H9 (cell line): ENCODE data around the gene SUN1. TPM values are rescaled to one million over a fixed set of nuclear protein-coding genes. Genes with fewer than 3 reads are reported as not detected.

Experiments used
- DNase-seq: peaks from one replicate; pipeline ENCODE4 v3.0.0-alpha.2; 2017
- H2AFZ ChIP-seq: one replicate; pipeline ENCODE4 v1.6.1; 2013; ENCODE audit warnings: mild to moderate bottlenecking, low read length, control low read depth, moderate library complexity
- H2AK5ac ChIP-seq: 2 replicates; pipeline ENCODE4 v1.6.1; 2013; ENCODE audit warnings: low read length, control low read depth, mixed read lengths; ENCODE audit not compliant: insufficient read length
- H2BK120ac ChIP-seq: one replicate; pipeline ENCODE4 v1.6.1; 2013; ENCODE audit warnings: low read depth, mild to moderate bottlenecking, low read length, control low read depth, inconsistent platforms; ENCODE audit not compliant: poor library complexity, severe bottlenecking
- H2BK12ac ChIP-seq: 2 replicates; pipeline ENCODE4 v1.6.1; 2013; ENCODE audit warnings: low read length, control low read depth, mixed read lengths, low read depth; ENCODE audit not compliant: insufficient read length
- H2BK15ac ChIP-seq: 2 replicates; pipeline ENCODE4 v1.6.1; 2013; ENCODE audit warnings: low read depth, low read length, control low read depth
- H2BK20ac ChIP-seq: one replicate; pipeline ENCODE4 v1.6.1; 2013; ENCODE audit warnings: low read depth, mild to moderate bottlenecking, low read length, control low read depth, inconsistent platforms; ENCODE audit not compliant: poor library complexity, severe bottlenecking
- H2BK5ac ChIP-seq: 2 replicates; pipeline ENCODE4 v1.6.1; 2013; ENCODE audit warnings: low read length, control low read depth, mixed read lengths; ENCODE audit not compliant: insufficient read length
- H3K14ac ChIP-seq: 2 replicates; pipeline ENCODE4 v1.6.1; 2013; ENCODE audit warnings: low read length, control low read depth; ENCODE audit not compliant: insufficient read depth
- H3K18ac ChIP-seq: 2 replicates; pipeline ENCODE4 v1.6.1; 2013; ENCODE audit warnings: low read depth, mild to moderate bottlenecking, mixed read lengths, low read length, control low read depth; ENCODE audit not compliant: insufficient read length
- H3K23ac ChIP-seq: 2 replicates; pipeline ENCODE4 v1.6.1; 2013; ENCODE audit warnings: low read length, control low read depth, mixed read lengths, low read depth; ENCODE audit not compliant: insufficient read length
- H3K23me2 ChIP-seq: 2 replicates; pipeline ENCODE4 v1.6.1; 2013; ENCODE audit warnings: low read depth, mild to moderate bottlenecking, mixed read lengths, low read length, control low read depth; ENCODE audit not compliant: insufficient read length, poor library complexity, severe bottlenecking
- H3K27ac ChIP-seq: 2 replicates; pipeline ENCODE4 v1.5.1; 2013; ENCODE audit warnings: low read length, control low read depth, mixed read lengths, low read depth; ENCODE audit not compliant: insufficient read length
- H3K27me3 ChIP-seq: 2 replicates; pipeline ENCODE4 v1.6.1; 2013; ENCODE audit warnings: low read length, control low read depth, inconsistent platforms; ENCODE audit not compliant: insufficient read depth
- H3K4ac ChIP-seq: 2 replicates; pipeline ENCODE4 v1.6.1; 2013; ENCODE audit warnings: low read depth, mild to moderate bottlenecking, control low read depth, inconsistent platforms, low read length, moderate library complexity
- H3K4me1 ChIP-seq: 2 replicates; pipeline ENCODE4 v1.6.1; 2013; ENCODE audit warnings: low read length, control low read depth, inconsistent platforms; ENCODE audit not compliant: insufficient read depth
- H3K4me2 ChIP-seq: 2 replicates; pipeline ENCODE4 v1.6.1; 2013; ENCODE audit warnings: low read length, control low read depth, mixed read lengths; ENCODE audit not compliant: insufficient read length, insufficient read depth
- H3K56ac ChIP-seq: 2 replicates; pipeline ENCODE4 v1.6.1; 2013; ENCODE audit warnings: low read depth, mild to moderate bottlenecking, mixed read lengths, low read length, control low read depth; ENCODE audit not compliant: insufficient read length
- H3K79me1 ChIP-seq: 2 replicates; pipeline ENCODE4 v1.6.1; 2013; ENCODE audit warnings: low read depth, mild to moderate bottlenecking, moderate library complexity, low read length, control low read depth, inconsistent platforms; ENCODE audit not compliant: insufficient read depth, poor library complexity, severe bottlenecking
- H3K79me2 ChIP-seq: 2 replicates; pipeline ENCODE4 v1.6.1; 2013; ENCODE audit warnings: low read length, control low read depth, inconsistent platforms; ENCODE audit not compliant: insufficient read depth
- H3K9ac ChIP-seq: 2 replicates; pipeline ENCODE4 v1.6.1; 2013; ENCODE audit warnings: low read length, control low read depth, mixed read lengths; ENCODE audit not compliant: insufficient read length; ENCODE audit errors: extremely low read depth
- H3K9me3 ChIP-seq: one replicate; pipeline ENCODE4 v1.6.1; 2013; ENCODE audit warnings: low read depth, low read length, inconsistent platforms; ENCODE audit not compliant: control insufficient read depth
- H3T11ph ChIP-seq: one replicate; pipeline ENCODE4 v1.6.1; 2013; ENCODE audit warnings: mild to moderate bottlenecking, low read length, control low read depth, inconsistent platforms
- H4K20me1 ChIP-seq: one replicate; pipeline ENCODE4 v1.6.1; 2013; ENCODE audit not compliant: control insufficient read depth, insufficient read length, insufficient read depth
- H4K5ac ChIP-seq: 2 replicates; pipeline ENCODE4 v1.6.1; 2013; ENCODE audit warnings: low read depth, mild to moderate bottlenecking, mixed read lengths, low read length, control low read depth; ENCODE audit not compliant: insufficient read length
- H4K8ac ChIP-seq: replicated peaks from 2 replicates; pipeline ENCODE4 v1.6.1; 2013; ENCODE audit warnings: low read length, control low read depth, mixed read lengths, low read depth; ENCODE audit not compliant: insufficient read length
- H4K91ac ChIP-seq: 2 replicates; pipeline ENCODE4 v1.6.1; 2013; ENCODE audit warnings: low read depth, mild to moderate bottlenecking, moderate library complexity, mixed read lengths, low read length, control low read depth; ENCODE audit not compliant: insufficient read length
- H3K27ac Mint-ChIP-seq, 3 experiments: 2 replicates in 2 of 3; 3 replicates in 1 of 3; pipeline ENCODE4 v1.8.0; 2020 to 2021; ENCODE audit warnings: mixed read lengths in 3 of 3, mild to moderate bottlenecking in 1 of 3, moderate library complexity in 1 of 3
- H3K27me3 Mint-ChIP-seq: 2 replicates; pipeline ENCODE4 v1.8.0; 2021; ENCODE audit warnings: low read depth, mild to moderate bottlenecking, moderate library complexity, mixed read lengths
- H3K36me3 Mint-ChIP-seq, 3 experiments: 2 replicates in 2 of 3; 3 replicates in 1 of 3; pipeline ENCODE4 v1.8.0; 2020 to 2021; ENCODE audit warnings: low read depth in 3 of 3, mixed read lengths in 3 of 3; ENCODE audit not compliant: insufficient read depth in 1 of 3
- H3K4me1 Mint-ChIP-seq, 2 experiments: 2 replicates each; pipeline ENCODE4 v1.8.0; 2020; ENCODE audit warnings: mixed read lengths in 2 of 2
- H3K4me3 Mint-ChIP-seq, 2 experiments: 2 replicates in 1 of 2; 3 replicates in 1 of 2; pipeline ENCODE4 v1.8.0; 2020 to 2021; ENCODE audit warnings: mild to moderate bottlenecking in 2 of 2, mixed read lengths in 2 of 2, moderate library complexity in 1 of 2
- H3K9me3 Mint-ChIP-seq, 2 experiments: 2 replicates in 1 of 2; 3 replicates in 1 of 2; pipeline ENCODE4 v1.8.0; 2020; ENCODE audit warnings: mild to moderate bottlenecking in 2 of 2, mixed read lengths in 2 of 2, moderate library complexity in 1 of 2
- WGBS: extraction: QIAGEN DNeasy Blood & Tissue Kit; methylation state at CpG from one replicate; pipeline ENCODE4 v1.1.7; 2013; ENCODE audit warnings: missing lambda C conversion rate, low lambda C conversion rate, mixed read lengths; ENCODE audit not compliant: insufficient read length; ENCODE audit errors: extremely low coverage; 5-methylcytosine and 5-hydroxymethylcytosine counted together
- total RNA-seq: library from RNA; stranded (reverse); gene quantifications from 2 replicates; pipeline ENCODE4 v1.2.1, GENCODE V29; 2021
- TF ChIP-seq, protein P1 (sequence below): fragments of 200-600 bp; sonication (generic); conservative IDR thresholded peaks from 3 replicates; pipeline ENCODE4 v1.8.0; 2021; ENCODE audit warnings: antibody characterized with exemption, mild to moderate bottlenecking

SUN1 gene
- total RNA-seq, 1 experiment from 2014 or later, result 118 TPM

DNA sequence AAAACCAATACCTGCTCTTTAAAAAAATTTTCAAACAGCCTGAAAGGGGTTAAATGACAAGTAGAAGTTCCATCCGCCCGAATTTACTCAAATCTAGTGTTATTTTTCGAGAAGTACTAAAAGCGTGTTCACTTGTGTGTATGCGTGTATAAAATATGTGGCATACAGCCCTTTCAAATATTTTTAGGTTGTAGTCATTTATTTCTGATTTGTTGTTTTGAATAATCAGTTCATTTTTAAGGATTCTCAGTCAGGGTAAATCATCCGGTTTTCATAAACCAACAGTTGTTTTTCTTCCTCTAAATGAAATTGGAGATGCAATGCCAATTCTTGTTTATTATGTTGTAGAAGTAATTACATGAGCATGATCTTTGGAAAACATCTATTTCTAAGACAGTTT lies 6.9 kb upstream of the SUN1 start:
- Mint-ChIP-seq H3K9me3 (no peaks in the 10 kb centered on the region), H3K4me3 (no peak overlapping the region), H3K36me3 (peaks cover 0 to 29% (median 9%) of the 10 kb centered on the region in 3 experiments; a peak in 6 of 7 replicates), H3K27ac (no peak overlapping the region), H3K27me3 (no peaks in the 10 kb centered on the region), H3K4me1 (peaks cover 51 to 55% of the 10 kb centered on the region in 2 experiments)
- Histone ChIP-seq H3K9me3 (no peaks in the 10 kb centered on the region), H3K27ac (no peak overlapping the region), H3K27me3 (no peaks in the 10 kb centered on the region), H3K4ac (no peak overlapping the region), H3K9ac (no peak overlapping the region), H3T11ph (no peak overlapping the region), H4K20me1 (no peaks in the 10 kb centered on the region), H2BK120ac (no peak overlapping the region), H2AK5ac (no peak overlapping the region), H4K91ac (no peak overlapping the region), H2BK5ac (no peak overlapping the region), H3K14ac (no peak overlapping the region), H2BK20ac (no peak overlapping the region), H3K4me2 (no peak overlapping the region), H2BK15ac (no peak overlapping the region), H3K18ac (no peak overlapping the region), H3K79me1 (peaks cover 13% of the 10 kb centered on the region), H3K23me2 (no peaks in the 10 kb centered on the region), H4K8ac (no peak overlapping the region), H3K56ac (no peak overlapping the region), H3K23ac (no peak overlapping the region), H2AFZ (no peak overlapping the region), H4K5ac (no peak overlapping the region), H2BK12ac (no peak overlapping the region), H3K79me2 (peaks cover 54% of the 10 kb centered on the region; the same call in 1 of the 2 replicates), H3K4me1 (peaks cover 2% of the 10 kb centered on the region; the same call in 1 of the 2 replicates)
- WGBS, result no CpG with 5 or more reads among the region's 6 CpGs
- DNase-seq, result no peak
- TF ChIP-seq, protein P1, sequence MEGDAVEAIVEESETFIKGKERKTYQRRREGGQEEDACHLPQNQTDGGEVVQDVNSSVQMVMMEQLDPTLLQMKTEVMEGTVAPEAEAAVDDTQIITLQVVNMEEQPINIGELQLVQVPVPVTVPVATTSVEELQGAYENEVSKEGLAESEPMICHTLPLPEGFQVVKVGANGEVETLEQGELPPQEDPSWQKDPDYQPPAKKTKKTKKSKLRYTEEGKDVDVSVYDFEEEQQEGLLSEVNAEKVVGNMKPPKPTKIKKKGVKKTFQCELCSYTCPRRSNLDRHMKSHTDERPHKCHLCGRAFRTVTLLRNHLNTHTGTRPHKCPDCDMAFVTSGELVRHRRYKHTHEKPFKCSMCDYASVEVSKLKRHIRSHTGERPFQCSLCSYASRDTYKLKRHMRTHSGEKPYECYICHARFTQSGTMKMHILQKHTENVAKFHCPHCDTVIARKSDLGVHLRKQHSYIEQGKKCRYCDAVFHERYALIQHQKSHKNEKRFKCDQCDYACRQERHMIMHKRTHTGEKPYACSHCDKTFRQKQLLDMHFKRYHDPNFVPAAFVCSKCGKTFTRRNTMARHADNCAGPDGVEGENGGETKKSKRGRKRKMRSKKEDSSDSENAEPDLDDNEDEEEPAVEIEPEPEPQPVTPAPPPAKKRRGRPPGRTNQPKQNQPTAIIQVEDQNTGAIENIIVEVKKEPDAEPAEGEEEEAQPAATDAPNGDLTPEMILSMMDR, result no peak
